Pons (tissue), 1 donor: ENCODE data around the gene CNKSR2.

Experiments used
- DNase-seq: peaks from one replicate; pipeline ENCODE4 v3.0.0-alpha.2; 2016; ENCODE audit warnings: low spot score

CNKSR2 gene

DNA sequence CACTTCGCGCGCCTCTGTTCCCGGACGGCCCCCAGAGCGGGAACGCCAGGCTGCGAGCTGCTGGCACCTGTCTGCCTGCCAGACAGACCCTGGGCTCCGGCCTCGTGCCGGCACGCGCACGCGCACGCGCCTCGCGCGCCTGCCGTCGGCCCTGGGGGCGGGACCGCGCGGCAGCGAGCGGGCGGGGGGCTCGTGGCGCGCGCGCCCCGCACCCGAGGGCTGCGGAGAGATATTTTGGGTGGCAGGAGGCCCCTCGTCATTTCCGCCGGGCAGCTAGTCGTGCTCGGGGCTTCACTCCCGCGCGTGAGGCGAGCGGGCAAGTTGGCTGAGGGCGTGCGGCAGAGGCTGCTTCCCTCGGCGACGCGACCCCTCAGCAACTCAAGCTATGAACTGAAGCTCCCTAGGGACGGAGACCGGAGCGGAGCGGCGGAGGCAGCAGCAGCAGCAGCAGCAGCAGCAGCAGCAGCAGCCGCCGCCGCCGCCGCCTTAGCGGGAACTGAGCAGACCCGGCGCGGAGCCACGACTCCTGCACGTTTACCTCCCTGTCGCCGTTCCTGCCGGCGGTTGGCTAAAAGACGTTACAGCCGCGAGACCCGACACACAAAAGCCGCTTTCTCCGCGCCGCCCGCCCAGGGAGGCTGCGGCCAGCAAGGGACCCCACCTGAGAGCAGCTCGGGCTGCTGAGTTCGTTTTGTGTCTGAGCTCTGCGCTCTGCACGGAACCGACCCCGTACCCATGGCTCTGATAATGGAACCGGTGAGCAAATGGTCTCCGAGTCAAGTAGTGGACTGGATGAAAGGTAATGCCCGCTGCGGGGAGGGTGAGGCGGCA, at the start of gene CNKSR2:
TSS of gene CNKSR2 (plus strand) at position 256 of the 831 bp plus-strand sequence. CDS start at position 736, 480 bp downstream.
- no peak for DNase-seq

DNA sequence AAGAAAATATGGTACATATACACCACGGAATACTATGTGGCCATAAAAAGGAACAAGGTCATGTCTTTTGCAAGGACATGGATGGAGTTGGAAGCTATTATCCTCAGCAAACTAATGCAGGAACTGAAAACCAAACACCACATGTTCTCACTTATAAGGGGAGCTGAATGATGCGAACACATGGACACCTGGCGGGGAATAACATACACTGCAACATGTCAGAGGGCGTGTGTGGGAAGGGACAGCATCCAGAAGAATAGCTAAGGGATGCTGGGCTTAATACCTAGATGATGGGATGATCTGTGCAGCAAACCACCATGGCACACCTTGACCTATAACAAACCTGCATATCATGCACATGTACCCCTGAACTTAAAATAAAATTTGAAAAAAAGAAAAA, 19.5 kb upstream of the CNKSR2 start:
- no peak for DNase-seq

DNA sequence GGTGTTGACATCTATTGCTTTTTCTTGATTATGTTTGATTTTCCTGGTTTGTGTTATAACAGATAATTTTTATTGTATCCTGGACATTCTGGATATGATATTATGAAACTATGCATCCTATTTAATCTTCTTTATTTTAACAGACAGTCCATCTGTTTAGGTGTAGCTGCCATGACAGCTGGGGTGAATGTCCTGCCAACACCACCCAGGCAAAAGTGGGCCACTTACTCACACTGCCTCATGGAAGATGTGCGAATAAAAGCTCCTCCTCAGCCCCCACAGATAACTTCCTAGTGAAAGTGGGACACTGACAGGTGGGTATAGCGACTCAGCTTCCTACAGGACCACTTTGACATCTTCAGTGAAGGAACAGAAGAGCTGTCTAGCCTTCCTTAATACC, 18.4 kb upstream of the CNKSR2 start:
- no peak for DNase-seq

DNA sequence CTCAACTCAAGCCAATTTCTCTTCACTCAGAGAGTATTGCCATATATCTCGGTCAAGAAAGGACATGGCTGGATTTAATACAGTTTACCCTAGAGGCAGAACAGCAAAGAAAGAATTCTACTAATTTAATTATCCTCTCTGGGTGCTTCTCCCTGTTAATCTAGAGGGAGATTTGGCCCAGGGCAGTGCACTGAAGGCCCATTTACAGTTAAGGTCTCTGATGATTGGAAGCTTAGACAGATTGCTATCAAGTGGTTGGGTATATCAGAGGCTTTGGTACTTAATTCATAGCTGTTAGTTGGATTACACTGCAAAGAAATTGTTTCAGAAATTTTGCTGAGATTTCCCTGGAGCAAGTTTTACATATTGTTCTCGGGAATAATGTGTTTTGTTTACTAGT, 4.6 kb upstream of the CNKSR2 start:
- DNase-seq = no peak

DNA sequence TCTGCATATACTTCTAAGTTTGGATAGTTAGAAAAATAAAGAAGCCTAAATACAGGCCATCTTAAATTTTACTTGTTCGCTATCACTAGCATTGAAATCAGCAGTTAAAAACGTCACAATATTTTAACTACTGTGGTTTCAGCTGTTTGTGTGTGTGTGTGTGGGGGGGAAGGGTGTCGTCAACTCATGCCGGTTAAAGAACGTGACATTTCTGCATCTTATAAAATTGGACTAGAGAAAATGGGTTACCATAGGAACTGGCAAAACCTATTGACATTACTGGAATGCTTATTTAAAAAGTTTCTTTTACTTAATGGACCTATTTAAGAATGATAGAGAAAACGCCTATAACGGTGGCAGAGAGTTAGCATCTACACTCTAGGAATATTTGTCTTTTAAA, 1.2 kb upstream of the CNKSR2 start:
- no peak for DNase-seq

DNA sequence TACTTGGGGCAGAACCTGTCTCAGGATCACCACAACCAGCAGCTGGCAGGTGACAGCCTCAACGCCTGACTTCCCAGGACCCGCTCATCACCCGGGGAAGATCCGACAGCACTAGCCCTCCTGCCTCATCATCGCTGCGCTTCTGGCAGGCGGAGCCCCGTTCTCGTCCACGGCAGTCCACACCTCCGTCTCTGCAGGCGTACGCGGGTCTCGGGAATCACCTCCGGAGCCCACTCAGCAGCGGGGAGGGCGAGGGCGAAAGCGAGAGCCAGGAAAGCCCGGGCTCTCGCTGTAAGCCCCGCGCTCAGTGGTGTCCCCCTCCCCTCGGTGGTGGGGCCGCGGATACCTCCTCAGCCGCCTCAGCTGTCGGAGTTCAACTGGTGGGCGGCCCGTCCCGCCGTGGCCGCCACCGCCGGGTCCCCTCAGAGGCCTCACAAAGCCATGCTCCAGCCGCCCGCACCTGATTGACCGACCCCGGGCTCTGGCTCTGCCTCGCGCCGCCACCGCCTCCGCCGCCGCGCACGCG, 518 bp upstream of the CNKSR2 start:
- no peak for DNase-seq

DNA sequence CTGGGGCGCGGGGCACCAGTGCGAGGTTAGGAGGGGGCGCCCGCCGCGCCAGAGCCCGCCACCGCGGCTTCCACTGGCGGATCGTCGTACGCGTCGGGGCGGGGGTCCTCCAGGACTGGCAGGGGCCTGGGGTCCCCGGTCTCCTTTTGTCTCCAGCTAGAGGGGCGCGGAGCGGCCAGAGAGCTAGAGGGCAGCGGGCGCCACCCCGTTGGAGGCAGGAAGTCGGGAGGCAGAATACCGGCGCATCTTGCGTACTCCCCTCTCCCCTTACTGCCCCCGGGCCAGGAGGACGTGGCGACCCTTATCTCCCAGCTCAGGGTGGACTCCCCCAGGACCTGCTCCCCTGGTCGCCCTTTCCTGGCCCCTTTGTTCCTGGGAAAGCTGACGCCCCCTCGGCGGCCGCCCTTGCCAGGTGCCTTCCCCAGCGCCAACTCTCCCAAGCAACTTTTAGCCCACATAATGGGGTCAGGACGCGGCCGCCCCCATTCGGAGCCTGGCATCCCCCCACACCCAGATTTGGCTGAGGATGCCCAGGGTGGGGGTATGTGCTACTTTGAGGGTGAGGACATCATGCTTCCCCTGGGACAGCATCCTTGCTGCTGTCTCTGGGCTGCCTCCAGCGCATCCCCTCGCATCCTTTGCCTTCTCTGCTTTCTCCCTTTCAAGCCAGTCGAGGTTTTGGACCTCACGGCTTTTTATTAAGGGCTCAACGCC, 933 bp downstream of the CNKSR2 start:
- no peak for DNase-seq

DNA sequence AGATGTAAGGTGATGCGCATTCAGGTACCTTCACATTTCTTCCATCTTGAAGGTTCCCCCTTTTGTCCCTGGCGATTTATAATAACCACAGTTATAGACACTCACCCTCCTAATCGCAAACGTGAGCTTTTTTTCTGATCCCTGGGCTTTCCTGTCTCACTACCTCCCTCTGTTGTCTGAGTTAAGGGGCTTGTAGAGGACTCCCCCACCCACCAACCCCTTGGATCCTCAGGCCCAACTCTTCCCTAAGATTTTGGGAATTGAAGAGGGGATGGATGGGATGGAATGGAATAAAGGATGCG, 1.4 kb downstream of the CNKSR2 start:
- no peak for DNase-seq

DNA sequence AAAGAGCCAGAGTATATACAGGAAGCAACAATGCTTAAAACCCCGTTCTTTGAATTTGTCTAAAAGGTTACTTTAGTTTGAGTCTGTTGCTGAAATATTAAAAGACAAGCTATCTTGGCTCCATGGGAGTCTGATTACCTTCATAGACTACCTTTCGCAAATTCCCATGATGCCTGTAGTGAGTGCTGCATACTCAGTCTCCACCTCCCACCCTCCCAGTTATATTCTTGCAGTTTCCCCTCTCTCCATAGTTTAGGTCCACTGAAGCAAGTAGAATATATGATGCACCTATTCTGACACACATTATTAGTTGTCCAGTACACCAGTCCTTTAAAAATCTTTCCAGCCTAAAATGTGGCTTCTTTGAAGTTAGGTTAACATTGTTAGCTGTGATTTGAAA, 2.4 kb downstream of the CNKSR2 start:
- DNase-seq = no peak

DNA sequence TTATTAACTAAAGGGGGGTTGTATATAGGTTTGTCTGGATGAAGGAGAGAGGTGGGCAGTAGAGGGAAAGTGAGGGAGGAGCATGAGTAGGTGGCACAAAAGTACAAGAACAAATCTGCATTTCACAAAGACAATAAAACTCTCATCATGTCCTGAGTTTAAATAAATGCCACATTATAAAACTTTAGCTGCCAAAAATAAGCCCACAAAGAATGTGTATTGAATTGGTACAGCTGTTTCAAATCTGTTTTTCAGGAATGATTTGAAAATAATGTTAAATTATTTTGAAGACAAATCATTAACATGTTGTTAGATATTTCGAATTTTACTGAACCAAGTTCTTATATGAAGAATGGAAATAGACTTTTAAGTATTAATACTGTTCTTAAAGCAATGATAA, 5.8 kb downstream of the CNKSR2 start:
- DNase-seq = no peak

DNA sequence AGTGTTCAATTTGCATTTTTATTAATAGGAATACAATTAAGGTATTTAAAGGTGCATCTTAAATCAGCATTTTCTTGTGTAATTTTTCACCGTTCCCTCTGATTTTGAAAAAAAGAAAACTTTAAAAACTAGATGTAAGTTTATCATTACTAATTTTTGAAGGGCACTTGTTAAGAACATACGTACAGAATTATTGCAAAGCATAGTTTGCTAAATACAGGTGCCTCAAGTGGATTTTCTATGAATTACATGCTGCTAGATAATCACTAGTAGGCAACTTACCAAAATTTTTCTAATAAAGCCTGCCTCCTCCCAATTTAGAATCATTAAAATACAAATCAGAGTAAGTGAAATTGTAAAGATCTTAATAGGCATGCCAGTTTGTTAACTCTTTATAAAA, 8.5 kb downstream of the CNKSR2 start:
- DNase-seq = no peak

DNA sequence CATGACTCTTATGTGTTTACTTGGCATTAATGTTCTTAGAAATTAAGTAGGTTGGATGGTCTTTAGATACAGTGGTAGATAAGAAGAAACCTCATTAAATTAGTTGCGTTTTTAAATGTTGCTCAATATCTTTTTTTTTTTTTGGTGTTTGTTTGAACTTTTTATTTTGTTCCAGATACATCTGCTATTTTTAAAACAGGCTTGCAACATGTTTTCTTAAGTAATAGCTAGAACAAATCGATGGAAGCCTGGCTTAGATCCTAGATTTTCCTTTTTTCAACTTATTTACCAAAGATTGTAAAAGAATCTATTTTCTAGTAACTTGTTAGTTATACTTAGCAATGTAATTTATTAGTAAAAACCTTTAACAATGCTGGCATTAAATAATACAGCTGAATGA, 9.3 kb downstream of the CNKSR2 start:
- no peak for DNase-seq

DNA sequence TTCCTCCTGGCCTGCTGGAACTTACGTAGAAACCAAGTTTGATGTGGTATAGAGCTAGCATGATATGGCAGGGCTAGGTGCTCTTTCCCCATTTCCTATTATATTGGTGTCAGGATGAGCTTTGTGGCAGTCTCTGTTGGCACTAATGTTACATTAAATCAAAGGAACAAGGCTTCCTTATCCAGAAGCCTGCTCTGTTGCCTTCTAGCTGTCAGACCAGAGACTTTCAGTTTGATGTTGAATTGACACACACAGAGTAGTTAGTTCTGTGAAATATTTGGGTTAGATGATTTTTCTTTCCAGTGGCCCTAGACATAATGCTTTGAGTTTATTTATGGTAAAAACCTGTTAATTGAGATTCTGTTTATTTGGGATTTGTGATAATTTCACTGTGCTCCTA, 10.0 kb downstream of the CNKSR2 start:
- DNase-seq = no peak

DNA sequence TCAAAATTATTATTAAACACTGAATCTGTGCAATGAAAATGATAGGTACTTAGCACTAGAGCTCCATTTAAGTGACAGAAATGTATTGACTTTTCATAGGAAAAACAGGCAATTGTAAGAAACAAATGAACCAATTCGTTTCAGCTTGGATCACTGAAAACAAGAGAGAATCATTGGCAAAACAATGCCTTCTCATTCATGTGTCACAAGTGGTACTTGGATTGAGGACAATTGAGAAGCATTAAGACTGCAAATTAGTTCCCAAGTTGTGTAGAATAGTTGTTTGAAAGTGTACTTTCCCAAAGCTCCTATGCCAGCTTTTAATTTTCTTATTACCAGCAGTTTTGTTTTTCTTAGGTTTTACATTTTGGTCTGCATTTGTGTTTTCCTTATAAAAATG, 20.6 kb downstream of the CNKSR2 start:
- DNase-seq = peak; percentile 68

DNA sequence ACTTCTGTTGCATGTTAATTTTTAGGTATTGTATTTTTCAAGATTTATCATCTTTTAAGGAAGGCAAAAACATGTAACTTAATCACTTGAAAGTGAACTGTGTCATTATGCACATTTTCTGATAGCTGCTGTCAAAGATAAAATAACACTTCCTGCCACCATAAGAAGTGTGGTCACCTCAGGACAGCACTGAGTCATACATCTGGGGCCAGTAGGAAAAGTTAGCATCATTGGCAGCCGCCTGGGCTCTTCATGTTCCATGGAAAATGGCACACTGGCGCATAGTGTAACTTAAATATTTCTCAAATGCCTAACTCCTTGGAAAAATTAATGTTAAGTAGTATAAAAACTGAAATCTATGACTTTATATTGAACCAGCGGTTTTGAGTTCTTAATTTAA, 24.2 kb downstream of the CNKSR2 start:
- DNase-seq = no peak

DNA sequence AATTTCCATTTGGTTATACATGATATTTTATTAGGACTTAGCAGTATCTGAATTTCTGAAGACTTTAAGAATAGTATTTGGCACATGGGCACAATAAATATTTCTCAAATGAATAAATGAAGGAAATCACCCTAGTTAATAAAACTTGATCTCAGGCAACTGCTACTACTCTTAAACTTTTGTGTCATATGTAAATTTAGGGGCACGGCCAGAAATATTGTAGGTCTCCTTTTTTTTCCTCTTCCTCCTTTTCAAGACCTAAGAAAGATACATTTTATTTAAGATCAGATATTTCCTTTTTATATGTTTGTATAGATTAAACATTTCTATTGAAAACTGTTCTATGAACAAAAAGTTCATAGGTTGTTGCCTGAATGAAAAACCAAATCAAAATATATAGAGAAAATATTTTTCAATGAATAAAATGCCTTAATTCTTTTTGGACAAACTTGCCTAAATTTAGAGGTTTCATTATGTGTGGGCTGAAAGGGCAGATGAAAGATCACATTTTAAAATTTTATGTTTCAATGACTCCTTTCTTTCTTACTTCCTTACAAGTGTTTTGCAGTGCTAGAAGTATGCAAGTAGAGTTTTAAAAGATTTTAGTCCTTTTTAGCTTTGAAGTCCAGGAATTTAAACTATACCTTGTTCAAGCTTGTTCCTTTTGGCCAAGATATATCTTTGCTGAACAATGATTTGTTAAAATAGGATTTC, 26.3 kb downstream of the CNKSR2 start:
- DNase-seq = no peak

DNA sequence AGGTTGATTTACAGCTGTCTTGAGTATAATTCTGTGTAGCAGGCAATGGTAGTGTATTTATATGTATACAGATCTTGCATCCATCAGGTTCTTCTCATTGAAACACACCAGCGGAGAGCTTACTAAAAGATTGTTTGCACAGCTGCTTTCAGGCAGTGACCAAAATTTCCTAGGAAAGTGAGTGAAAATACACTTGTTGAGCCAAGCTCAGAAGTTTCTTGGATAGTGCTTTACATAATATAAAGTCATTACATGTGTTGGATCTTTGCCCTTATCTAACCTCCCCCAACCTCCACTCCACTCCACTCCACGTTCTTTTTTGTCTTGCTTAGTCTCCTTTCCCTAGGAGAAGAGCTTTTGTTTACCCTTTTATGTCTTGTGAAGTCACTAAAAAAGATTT, 34.1 kb downstream of the CNKSR2 start:
- DNase-seq = no peak

DNA sequence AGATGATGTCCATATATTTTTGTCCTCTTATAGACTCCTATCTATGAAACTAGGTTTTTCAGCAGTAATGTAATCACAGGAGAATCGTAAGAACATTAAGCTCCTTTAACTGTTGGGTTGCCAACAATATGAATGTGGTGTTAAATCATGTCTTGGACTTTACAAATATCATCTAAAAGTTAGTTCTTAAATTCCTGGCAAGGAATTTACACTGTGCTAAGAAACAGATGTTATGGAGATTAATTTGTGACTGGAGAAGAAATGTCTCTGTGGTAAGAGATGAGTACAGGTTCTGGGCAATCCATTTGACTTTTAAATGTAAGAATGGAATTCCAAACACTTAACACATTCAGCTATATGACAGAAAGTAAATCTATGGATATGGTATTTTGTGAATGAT, 34.6 kb downstream of the CNKSR2 start:
- no peak for DNase-seq

DNA sequence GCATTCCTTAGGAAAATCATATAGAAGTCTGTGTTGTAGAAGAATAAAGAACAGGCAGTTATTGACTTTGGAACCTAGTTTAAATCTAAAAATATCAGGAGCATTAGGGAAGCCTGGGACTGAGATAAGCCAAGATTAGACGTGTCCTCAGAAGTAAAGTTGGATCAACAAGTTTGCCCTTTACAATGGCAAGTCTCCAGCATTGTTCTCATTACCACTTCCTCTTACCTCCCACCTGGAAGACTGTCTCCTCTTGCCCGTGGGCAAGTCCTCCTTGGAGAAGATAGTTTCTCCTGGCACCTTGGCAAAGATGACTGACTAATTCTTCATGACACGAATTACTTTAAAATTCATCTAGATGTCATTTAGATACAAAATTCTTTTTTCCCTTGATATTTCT, 37.8 kb downstream of the CNKSR2 start:
- no peak for DNase-seq

DNA sequence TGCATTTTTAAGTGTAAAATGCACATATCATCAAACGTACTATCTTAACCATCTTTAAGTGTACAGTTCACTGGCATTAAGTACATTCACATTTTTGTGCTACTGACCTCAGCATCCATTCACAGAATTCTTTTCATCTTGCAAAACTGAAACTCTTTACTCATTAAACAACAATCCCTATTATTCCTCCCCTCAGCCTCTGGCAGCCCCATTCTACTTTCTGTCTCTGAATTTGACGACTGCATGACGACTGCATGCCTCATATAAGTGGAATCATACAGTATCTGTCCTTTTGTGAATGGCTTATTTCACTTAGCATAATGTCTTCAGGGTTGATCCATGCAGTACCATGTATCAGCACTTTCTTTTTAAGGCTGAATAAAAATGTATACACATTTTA, 38.7 kb downstream of the CNKSR2 start:
- no peak for DNase-seq

DNA sequence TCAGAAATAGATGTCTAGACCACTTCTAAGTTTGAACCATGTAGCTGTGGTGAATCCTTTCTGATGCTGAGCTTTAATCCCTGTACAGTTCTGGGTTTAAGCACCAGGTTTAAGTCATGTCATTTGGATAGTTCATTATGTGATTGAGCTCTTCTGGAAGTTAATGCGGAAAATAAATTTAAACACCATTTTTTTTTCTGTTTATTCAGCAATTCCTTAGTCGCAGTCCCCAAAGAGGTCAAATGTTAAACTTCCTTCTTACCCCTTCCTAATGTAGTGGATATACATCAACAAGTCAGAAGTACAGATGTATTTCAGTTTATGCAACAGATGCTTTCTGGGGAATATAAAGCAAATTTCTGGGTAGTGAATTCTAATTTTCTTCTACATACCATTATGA, 52.9 kb downstream of the CNKSR2 start:
- no peak for DNase-seq

DNA sequence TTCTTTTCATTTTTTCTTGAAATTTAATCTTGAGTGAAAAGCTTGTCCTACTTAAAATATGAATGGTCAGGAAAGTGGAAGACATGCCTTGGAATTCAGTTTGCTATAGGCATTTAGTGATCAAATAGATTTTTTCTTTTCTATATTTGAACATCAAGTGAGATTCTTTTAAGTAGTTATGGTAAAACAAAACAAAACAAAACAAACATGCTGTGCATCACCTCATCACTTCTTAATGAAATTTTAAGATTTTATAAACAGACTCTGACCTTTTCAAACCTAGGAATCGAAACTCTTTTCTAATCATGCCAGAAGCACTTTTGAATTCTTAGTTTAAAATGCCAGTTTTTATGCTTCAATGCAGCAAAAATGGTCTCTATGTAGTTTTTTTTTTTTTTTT, 62.8 kb downstream of the CNKSR2 start:
- DNase-seq = no peak

DNA sequence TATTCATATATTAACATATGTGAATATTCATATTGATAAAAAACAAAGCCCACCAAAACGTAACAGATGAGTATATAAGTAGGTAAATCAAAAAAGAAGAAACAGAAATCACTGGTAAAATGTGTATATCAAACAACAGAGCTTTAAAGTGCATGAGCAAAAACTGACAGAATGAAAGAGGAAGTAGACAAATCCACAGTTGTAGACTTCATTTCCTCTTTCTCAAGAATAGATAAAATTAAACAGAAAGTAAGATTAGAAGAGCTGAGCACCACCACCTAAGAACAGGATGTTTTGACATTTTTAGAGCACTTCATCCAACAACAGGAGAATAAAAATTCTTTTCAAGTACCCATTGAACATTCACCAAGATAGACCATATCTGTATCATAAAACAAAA, 64.6 kb downstream of the CNKSR2 start:
- peak; percentile 25 for DNase-seq
